Neuronal stem cell (in vitro differentiated cells): ENCODE results near the gene TTC4.

ENCODE experiments used
- DNase-seq: peaks from one replicate; pipeline ENCODE4 v3.0.0-alpha.2; 2013; ENCODE audit warnings: low spot score
- H2AFZ ChIP-seq: one replicate; pipeline ENCODE4 v1.6.1; 2013; ENCODE audit warnings: mild to moderate bottlenecking, low read length, inconsistent platforms
- H2AK5ac ChIP-seq: 2 replicates; pipeline ENCODE4 v1.6.1; 2013; ENCODE audit warnings: low read depth, mild to moderate bottlenecking, inconsistent platforms, low read length, moderate library complexity, mixed read lengths
- H2BK120ac ChIP-seq: 2 replicates; pipeline ENCODE4 v1.6.1; 2013; ENCODE audit warnings: low read depth, mild to moderate bottlenecking, inconsistent platforms, low read length, moderate library complexity, mixed read lengths
- H2BK12ac ChIP-seq: one replicate; pipeline ENCODE4 v1.6.1; 2013; ENCODE audit warnings: low read length, inconsistent platforms
- H2BK15ac ChIP-seq: 2 replicates; pipeline ENCODE4 v1.6.1; 2013; ENCODE audit warnings: mild to moderate bottlenecking, low read length, inconsistent platforms, mixed read lengths
- H2BK5ac ChIP-seq: one replicate; pipeline ENCODE4 v1.6.1; 2013; ENCODE audit warnings: inconsistent platforms, mild to moderate bottlenecking, low read length, moderate library complexity
- H3K14ac ChIP-seq: one replicate; pipeline ENCODE4 v1.6.1; 2013; ENCODE audit warnings: low read length, inconsistent platforms
- H3K18ac ChIP-seq: 2 replicates; pipeline ENCODE4 v1.6.1; 2013; ENCODE audit warnings: low read length, inconsistent platforms
- H3K23ac ChIP-seq: 2 replicates; pipeline ENCODE4 v1.6.1; 2013; ENCODE audit warnings: low read depth, mild to moderate bottlenecking, mixed read lengths, low read length, inconsistent platforms; ENCODE audit not compliant: poor library complexity
- H3K27ac ChIP-seq: replicated peaks from 3 replicates; pipeline ENCODE4 v1.5.1; 2013; ENCODE audit warnings: low read length, inconsistent platforms
- H3K27me3 ChIP-seq, 3 experiments: 2 replicates each; pipeline ENCODE4 v1.6.1; 2013; ENCODE audit warnings: low read length in 3 of 3, mild to moderate bottlenecking in 2 of 3, inconsistent platforms in 1 of 3, low read depth in 1 of 3, mixed read lengths in 1 of 3, moderate library complexity in 1 of 3; ENCODE audit not compliant: control insufficient read depth in 3 of 3, insufficient read depth in 3 of 3
- H3K36me3 ChIP-seq, 2 donors: replicated peaks in 1 of 2; 2 replicates each; pipeline ENCODE4 v1.6.1; 2013; ENCODE audit warnings: low read length in 2 of 2; ENCODE audit not compliant: control insufficient read depth in 2 of 2, insufficient read depth in 2 of 2
- H3K4ac ChIP-seq: 2 replicates; pipeline ENCODE4 v1.6.1; 2013; ENCODE audit warnings: inconsistent platforms, mild to moderate bottlenecking, low read length, moderate library complexity
- H3K4me1 ChIP-seq, 2 donors: 1 replicate in 1 of 2; 2 replicates in 1 of 2; pipeline ENCODE4 v1.6.1; 2013; ENCODE audit warnings: low read length in 2 of 2, low read depth in 1 of 2; ENCODE audit not compliant: control insufficient read depth in 2 of 2, insufficient read depth in 1 of 2
- H3K4me2 ChIP-seq: one replicate; pipeline ENCODE4 v1.6.1; 2013; ENCODE audit warnings: mild to moderate bottlenecking, low read length, inconsistent platforms; ENCODE audit not compliant: insufficient read depth, poor library complexity, severe bottlenecking
- H3K4me3 ChIP-seq, 2 donors: 2 replicates each; pipeline ENCODE4 v1.5.1; 2013; ENCODE audit warnings: low read length in 2 of 2, mild to moderate bottlenecking in 2 of 2, inconsistent platforms in 1 of 2, moderate library complexity in 1 of 2
- H3K79me1 ChIP-seq: one replicate; pipeline ENCODE4 v1.6.1; 2013; ENCODE audit warnings: low read depth, mild to moderate bottlenecking, inconsistent platforms, low read length, moderate library complexity
- H3K9ac ChIP-seq: one replicate; pipeline ENCODE4 v1.6.1; 2013; ENCODE audit warnings: mild to moderate bottlenecking, low read depth, low read length, inconsistent platforms; ENCODE audit not compliant: poor library complexity
- H3K9me3 ChIP-seq, 2 donors: replicated peaks in 1 of 2; 2 replicates each; pipeline versions ENCODE3 to v1.6.1; 2013; ENCODE audit warnings: low read length in 2 of 2, mild to moderate bottlenecking in 2 of 2, inconsistent platforms in 1 of 2, low read depth in 1 of 2, mixed read lengths in 1 of 2, moderate library complexity in 1 of 2; ENCODE audit not compliant: control insufficient read depth in 2 of 2, insufficient read depth in 1 of 2
- H4K8ac ChIP-seq: one replicate; pipeline ENCODE4 v1.6.1; 2013; ENCODE audit warnings: low read depth, mild to moderate bottlenecking, inconsistent platforms, low read length, moderate library complexity
- H4K91ac ChIP-seq: one replicate; pipeline ENCODE4 v1.6.1; 2013; ENCODE audit warnings: low read length, low read depth, mild to moderate bottlenecking, inconsistent platforms; ENCODE audit not compliant: poor library complexity
- WGBS, 2 donors: extraction: QIAGEN DNeasy Blood & Tissue Kit; methylation state at CpG; one replicate each; pipeline ENCODE4 v1.1.7; 2013; ENCODE audit warnings: missing lambda C conversion rate in 2 of 2, mixed read lengths in 1 of 2; ENCODE audit not compliant: insufficient read length in 2 of 2, insufficient replicate concordance in 1 of 2; ENCODE audit errors: extremely low coverage in 2 of 2; 5-methylcytosine and 5-hydroxymethylcytosine counted together

TTC4 gene

GRCh38 chr1:54671985-54672608, 43.6 kb upstream of the TTC4 start:
- Histone ChIP-seq H3K4ac (no peak overlapping the region), H3K18ac (no peak overlapping the region), H3K4me2 (no peak overlapping the region), H2BK5ac (no peak overlapping the region), H2BK120ac (no peak overlapping the region), H3K14ac (no peak overlapping the region), H3K23ac (no peak overlapping the region), H3K9me3 (peaks cover 0 to 1% of the 10 kb centered on the region in 2 donors), H4K8ac (peak overlapping the region; percentile 17), H3K79me1 (no peaks in the 10 kb centered on the region), H3K4me1 (no peaks in the 10 kb centered on the region), H2AFZ (no peak overlapping the region), H3K4me3 (no peak overlapping the region), H2BK12ac (no peak overlapping the region), H4K91ac (no peak overlapping the region), H3K36me3 (no peaks in the 10 kb centered on the region), H3K27ac (no peak overlapping the region), H2AK5ac (no peak overlapping the region), H2BK15ac (no peak overlapping the region), H3K27me3 (no peaks in the 10 kb centered on the region), H3K9ac (no peak overlapping the region)
- WGBS, 2 donors = no CpG with 5 or more reads among the region's 6 CpGs
- DNase-seq = peak; percentile 50

DNA sequence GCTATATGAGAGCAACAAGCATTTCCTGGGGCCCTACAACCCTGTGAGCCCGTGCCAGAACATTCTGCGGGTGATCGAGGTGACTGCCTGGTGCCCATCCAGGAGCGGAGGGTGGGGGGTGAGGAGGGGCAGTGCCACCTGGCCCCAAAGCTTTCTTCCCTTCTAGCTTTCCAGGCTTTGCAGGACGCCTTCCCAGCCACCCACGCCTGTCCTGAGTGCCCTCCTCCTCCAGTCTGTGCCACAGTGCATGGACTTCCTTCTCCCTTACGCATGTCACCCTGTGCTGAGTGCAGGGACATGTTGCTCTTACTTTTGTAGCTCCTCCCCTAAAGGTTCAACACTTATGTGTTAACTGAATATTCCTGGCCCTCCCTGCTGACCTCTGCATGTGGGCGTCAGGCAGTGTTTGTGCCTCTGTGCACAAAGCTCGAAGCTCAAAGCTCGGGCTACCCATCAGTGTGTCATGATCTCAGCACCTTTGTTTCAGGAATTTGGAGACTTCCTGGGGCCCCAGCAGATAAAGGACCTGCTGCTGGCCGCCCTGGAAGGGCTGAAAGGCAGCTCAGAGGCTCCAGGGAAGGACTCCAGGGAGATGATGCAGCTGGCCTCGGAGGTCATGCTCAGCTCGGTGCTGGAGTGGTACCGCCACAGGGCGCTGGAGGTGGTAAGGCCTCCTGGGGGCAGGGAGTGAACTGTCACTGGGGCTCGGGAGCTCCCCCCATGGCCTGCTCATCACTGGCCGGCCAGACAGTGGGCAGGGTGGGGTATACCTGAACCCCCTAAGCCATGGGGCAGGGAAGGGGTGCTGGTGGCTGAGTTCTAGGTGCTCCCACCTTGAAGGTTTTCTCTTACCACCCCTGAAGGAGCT, 36.7 kb upstream of the TTC4 start:
- no peaks in the 10 kb centered on the region for H3K79me1 ChIP-seq
- no peak overlapping the region for H4K8ac ChIP-seq
- H2BK120ac ChIP-seq = no peak overlapping the region
- no peak overlapping the region for H3K4ac ChIP-seq
- H3K4me2 ChIP-seq = no peak overlapping the region
- no CpG with 5 or more reads among the region's 17 CpGs for WGBS, 2 donors
- no peak overlapping the region for H3K9ac ChIP-seq
- peaks cover 8 to 14% of the 10 kb centered on the region in 2 donors for H3K4me1 ChIP-seq
- no peak overlapping the region for H3K23ac ChIP-seq
- no peak overlapping the region for H4K91ac ChIP-seq
- H3K14ac ChIP-seq = peak overlapping the region; percentile 79
- peaks cover 0 to 9% (median 0%) of the 10 kb centered on the region in 3 experiments for H3K27me3 ChIP-seq
- H2AK5ac ChIP-seq = no peak overlapping the region
- H3K18ac ChIP-seq = peak overlapping the region; percentile 57
- no peak overlapping the region for H3K27ac ChIP-seq
- H2BK12ac ChIP-seq = no peak overlapping the region
- peak overlapping the region in 1 of 2 donors; percentile 11 for H3K4me3 ChIP-seq
- no peaks in the 10 kb centered on the region for H3K36me3 ChIP-seq
- peak overlapping the region; percentile 28 for H2AFZ ChIP-seq
- no peak overlapping the region for H2BK5ac ChIP-seq
- no peaks in the 10 kb centered on the region for H3K9me3 ChIP-seq
- no peak for DNase-seq
- no peak overlapping the region for H2BK15ac ChIP-seq

- no peak overlapping the region for H4K91ac ChIP-seq
- H3K4me1 ChIP-seq = peaks cover 8 to 14% of the 10 kb centered on the region in 2 donors
- H3K27me3 ChIP-seq = peaks cover 0 to 9% (median 0%) of the 10 kb centered on the region in 3 experiments
- H3K23ac ChIP-seq = peak overlapping the region; percentile 27
- H3K9me3 ChIP-seq = no peaks in the 10 kb centered on the region
- no peak overlapping the region for H3K4me2 ChIP-seq
- H2BK120ac ChIP-seq = no peak overlapping the region
- H3K14ac ChIP-seq = no peak overlapping the region
- peak overlapping the region in 1 of 2 donors; percentile 36 for H3K4me3 ChIP-seq
- no peak overlapping the region for H4K8ac ChIP-seq
- no peak for DNase-seq
- no peak overlapping the region for H2AFZ ChIP-seq
- peak overlapping the region; percentile 62 for H3K18ac ChIP-seq
- no peaks in the 10 kb centered on the region for H3K79me1 ChIP-seq
- H2AK5ac ChIP-seq = no peak overlapping the region
- no peak overlapping the region for H2BK12ac ChIP-seq
- H2BK5ac ChIP-seq = peak overlapping the region; percentile 35
- H2BK15ac ChIP-seq = no peak overlapping the region
- no peak overlapping the region for H3K27ac ChIP-seq
- H3K4ac ChIP-seq = no peak overlapping the region
- WGBS, 2 donors = no CpG with 5 or more reads among the region's 7 CpGs
- H3K36me3 ChIP-seq = no peaks in the 10 kb centered on the region
- peak overlapping the region; percentile 18 for H3K9ac ChIP-seq
Measured at GRCh38 chr1:54679706-54680105, 36.0 kb upstream of the TTC4 start.

DNA sequence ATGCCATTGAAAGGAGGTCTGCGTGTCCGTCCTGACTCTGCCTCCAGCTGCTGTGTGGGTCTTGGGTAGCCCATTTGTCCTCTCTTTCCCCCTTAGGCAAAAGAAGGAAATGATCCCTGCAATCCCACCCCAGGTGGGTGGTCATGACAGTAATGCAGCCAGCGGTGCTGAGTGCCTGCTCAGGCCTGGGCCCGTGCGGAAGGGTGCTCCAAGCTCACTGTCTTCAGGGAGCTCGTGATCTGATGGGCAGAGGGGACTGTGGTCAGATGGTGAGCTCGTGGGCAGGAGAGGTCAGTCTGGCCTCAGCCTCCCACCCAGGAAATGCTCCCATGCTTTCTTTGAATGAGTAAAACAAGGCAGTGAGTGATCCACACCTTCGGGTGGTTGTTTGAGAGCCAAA, 35.3 kb upstream of the TTC4 start:
- Histone ChIP-seq H2BK120ac (no peak overlapping the region), H3K4me2 (no peak overlapping the region), H3K27me3 (peaks cover 0 to 12% (median 0%) of the 10 kb centered on the region in 3 experiments), H3K27ac (no peak overlapping the region), H3K4me3 (no peak overlapping the region), H3K9ac (no peak overlapping the region), H4K91ac (no peak overlapping the region), H3K9me3 (no peaks in the 10 kb centered on the region), H3K18ac (no peak overlapping the region), H3K23ac (no peak overlapping the region), H2BK5ac (no peak overlapping the region), H2BK15ac (no peak overlapping the region), H2AK5ac (no peak overlapping the region), H2AFZ (no peak overlapping the region), H4K8ac (no peak overlapping the region), H3K36me3 (no peaks in the 10 kb centered on the region), H2BK12ac (no peak overlapping the region), H3K4ac (no peak overlapping the region), H3K4me1 (peaks cover 8 to 14% of the 10 kb centered on the region in 2 donors), H3K14ac (no peak overlapping the region), H3K79me1 (no peaks in the 10 kb centered on the region)
- DNase-seq = no peak
- WGBS, 2 donors = no CpG with 5 or more reads among the region's 8 CpGs
